Spinal cord (tissue), 10 donors: Measurements from ENCODE around the gene LTBP4. TPM values are rescaled to one million over a fixed set of nuclear protein-coding genes. Genes with fewer than 3 reads are reported as not detected.
"Not testable (repeated sequence)": the region's sequence is repeated elsewhere in the genome, so short reads cannot be mapped to it uniquely, and the experiment has no call there.

Source experiments
- DNase-seq, 6 donors: peaks; one replicate each; pipeline versions ENCODE4 v3.0.0 to v3.0.0-alpha.2; 2013 to 2015; ENCODE audit warnings: low spot score in 6 of 6, low read depth in 4 of 6
- H3K27ac ChIP-seq: one replicate; pipeline ENCODE4 v1.5.1; 2013; ENCODE audit warnings: low read depth, low read length, control low read depth
- H3K27me3 ChIP-seq: one replicate; pipeline ENCODE4 v1.6.1; 2013; ENCODE audit warnings: low read length; ENCODE audit not compliant: control insufficient read depth, insufficient read depth
- H3K36me3 ChIP-seq: one replicate; pipeline ENCODE4 v1.6.1; 2013; ENCODE audit warnings: low read length; ENCODE audit not compliant: control insufficient read depth, insufficient read depth
- H3K4me1 ChIP-seq: one replicate; pipeline ENCODE4 v1.6.1; 2013; ENCODE audit warnings: low read length; ENCODE audit not compliant: control insufficient read depth, insufficient read depth
- H3K4me3 ChIP-seq: one replicate; pipeline ENCODE4 v1.5.1; 2013; ENCODE audit warnings: low read depth, low read length, control low read depth
- H3K9me3 ChIP-seq: one replicate; pipeline ENCODE4 v1.6.1; 2013; ENCODE audit warnings: low read length; ENCODE audit not compliant: control insufficient read depth, insufficient read depth
- WGBS: methylation state at CpG from one replicate; pipeline ENCODE4 v1.1.5; 2013; ENCODE audit warnings: missing lambda C conversion rate; ENCODE audit not compliant: insufficient coverage; 5-methylcytosine and 5-hydroxymethylcytosine counted together
- polyA plus RNA-seq, 2 donors: library from polyadenylated mRNA; unstranded; fragments of 120-200 nt; gene quantifications; one replicate each; pipeline ENCODE4 v1.2.1, GENCODE V29; 2013; ENCODE audit not compliant: insufficient read length in 2 of 2
- total RNA-seq, 2 donors: library from RNA; depleted of rRNA in 1 of 2; stranded (reverse); fragments of 120-200 nt in 1 of 2; fragments of >200 nt in 1 of 2; gene quantifications; one replicate each; pipeline versions ENCODE4 v1.2.3 to v1.2.4, GENCODE V29; 2013 to 2014
- donor health status: healthy.

Gene LTBP4
- total and polyA plus RNA-seq, 4 donors: 57.5 to 141 (median 69.8) TPM

- Histone ChIP-seq H3K27me3 (no peaks in the 10 kb centered on the region), H3K4me3 (no peak overlapping the region), H3K4me1 (peaks cover 7% of the 10 kb centered on the region), H3K27ac (no peak overlapping the region), H3K9me3 (no peaks in the 10 kb centered on the region), H3K36me3 (no peaks in the 10 kb centered on the region)
- DNase-seq: no peak
- WGBS: no CpG with 5 or more reads among the region's 5 CpGs
These were observed 39.6 kb downstream of the LTBP4 start for GRCh38 chr19:40640744-40641143.

- no peaks in the 10 kb centered on the region for H3K36me3 ChIP-seq
- no peak overlapping the region for H3K4me3 ChIP-seq
- no peaks in the 10 kb centered on the region for H3K27me3 ChIP-seq
- DNase-seq: no peak
- peaks cover 11% of the 10 kb centered on the region for H3K4me1 ChIP-seq
- WGBS: 76% methylated on average over 3 of the region's 7 CpGs
- peak overlapping the region; percentile 52 for H3K27ac ChIP-seq
- H3K9me3 ChIP-seq: no peaks in the 10 kb centered on the region
These were observed 40.1 kb downstream of the LTBP4 start for GRCh38 chr19:40641281-40641680.

DNA sequence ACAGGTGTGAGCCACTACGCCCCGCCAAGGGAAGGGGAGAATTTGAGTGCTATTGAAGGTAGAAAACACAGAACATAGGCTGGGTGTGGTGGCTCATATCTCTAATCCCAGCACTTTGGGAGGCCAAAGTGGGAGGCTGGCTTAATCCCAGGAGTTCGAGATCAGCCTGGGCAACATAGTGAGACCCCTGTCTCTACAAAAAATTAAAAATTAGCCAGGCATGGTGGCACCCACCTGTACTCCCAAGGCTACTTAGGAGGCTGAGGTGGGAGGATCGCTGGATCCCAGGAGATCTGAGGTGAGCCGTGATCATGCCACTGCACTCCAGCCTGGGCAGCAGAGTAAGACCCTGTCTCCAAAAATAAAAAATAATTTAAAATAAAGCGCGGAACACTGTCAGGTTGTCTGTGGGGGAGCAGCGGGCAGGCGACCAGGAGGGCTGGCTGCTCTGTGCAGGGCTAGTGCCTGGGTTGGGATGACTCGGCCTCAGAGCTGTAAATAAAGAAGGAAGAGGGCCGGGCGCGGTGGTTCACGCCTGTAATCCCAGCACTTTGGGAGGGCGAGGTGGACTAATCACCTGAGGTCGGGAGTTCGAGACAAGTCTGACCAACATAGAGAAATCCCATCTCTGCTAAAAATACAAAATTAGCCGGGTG is 41.0 kb downstream of the LTBP4 start:
- WGBS: 98% methylated on average over 9 of the region's 18 CpGs
- H3K27ac ChIP-seq: no peak overlapping the region
- no peak for DNase-seq

GRCh38 chr19:40642757-40643305 is 41.7 kb downstream of the LTBP4 start:
- Histone ChIP-seq H3K27ac (no peak overlapping the region), H3K27me3 (no peaks in the 10 kb centered on the region), H3K4me3 (no peak overlapping the region), H3K4me1 (peaks cover 16% of the 10 kb centered on the region), H3K36me3 (no peaks in the 10 kb centered on the region), H3K9me3 (no peaks in the 10 kb centered on the region)
- no peak for DNase-seq
- 78% methylated on average over 3 of the region's 8 CpGs for WGBS

More for the DNA sequence above, 41.0 kb downstream of the LTBP4 start:
- H3K27me3 ChIP-seq: no peaks in the 10 kb centered on the region
- H3K4me1 ChIP-seq: peaks cover 16% of the 10 kb centered on the region
- no peak overlapping the region for H3K4me3 ChIP-seq
- no peaks in the 10 kb centered on the region for H3K9me3 ChIP-seq
- H3K36me3 ChIP-seq: no peaks in the 10 kb centered on the region

GRCh38 chr19:40646743-40647254 is 45.6 kb downstream of the LTBP4 start:
- Histone ChIP-seq H3K4me3 (no peak overlapping the region), H3K27ac (peak overlapping the region; percentile 67), H3K4me1 (peaks cover 16% of the 10 kb centered on the region), H3K27me3 (no peaks in the 10 kb centered on the region), H3K9me3 (no peaks in the 10 kb centered on the region), H3K36me3 (no peaks in the 10 kb centered on the region)
- no peak for DNase-seq
- WGBS: 100% methylated on average over 1 of the region's 5 CpGs

DNA sequence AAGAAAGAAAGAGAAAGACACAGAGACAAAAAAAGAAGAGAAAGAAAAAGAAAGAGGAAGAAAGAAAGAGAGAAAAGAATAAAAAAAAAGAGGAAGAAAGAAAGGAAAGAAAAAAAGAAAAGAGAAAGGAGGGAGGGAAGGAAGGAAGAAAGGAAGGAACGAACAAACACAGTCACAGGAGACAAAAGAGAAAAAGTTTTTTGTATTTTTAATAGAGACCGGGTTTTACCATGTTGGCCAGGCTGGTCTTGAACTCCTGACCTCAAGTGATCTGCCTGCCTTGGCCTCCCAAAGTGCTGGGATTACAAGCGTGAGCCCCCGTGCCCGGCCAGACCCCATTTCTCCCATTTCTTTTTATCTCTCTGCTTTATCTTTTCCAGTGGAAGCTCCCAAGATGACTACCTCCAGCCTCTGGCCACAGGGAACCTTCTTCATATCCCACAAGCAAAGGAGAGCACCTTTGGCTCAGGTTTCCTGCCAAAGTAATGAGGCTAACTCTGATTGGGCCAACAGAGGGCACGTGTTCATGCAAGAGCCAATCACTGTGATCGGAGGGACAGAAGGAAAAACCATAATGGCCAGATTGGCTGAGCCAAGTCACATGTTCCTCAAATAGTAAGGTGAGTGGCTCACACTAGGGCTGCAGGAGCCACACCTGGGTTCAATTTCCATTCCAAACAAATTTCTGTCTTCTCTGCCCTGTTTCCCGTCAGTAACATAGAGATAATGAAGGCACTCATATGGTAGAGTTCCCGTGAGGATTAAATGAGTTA is 48.9 kb downstream of the LTBP4 start:
- not testable (repeated sequence) for H3K27ac ChIP-seq

DNA sequence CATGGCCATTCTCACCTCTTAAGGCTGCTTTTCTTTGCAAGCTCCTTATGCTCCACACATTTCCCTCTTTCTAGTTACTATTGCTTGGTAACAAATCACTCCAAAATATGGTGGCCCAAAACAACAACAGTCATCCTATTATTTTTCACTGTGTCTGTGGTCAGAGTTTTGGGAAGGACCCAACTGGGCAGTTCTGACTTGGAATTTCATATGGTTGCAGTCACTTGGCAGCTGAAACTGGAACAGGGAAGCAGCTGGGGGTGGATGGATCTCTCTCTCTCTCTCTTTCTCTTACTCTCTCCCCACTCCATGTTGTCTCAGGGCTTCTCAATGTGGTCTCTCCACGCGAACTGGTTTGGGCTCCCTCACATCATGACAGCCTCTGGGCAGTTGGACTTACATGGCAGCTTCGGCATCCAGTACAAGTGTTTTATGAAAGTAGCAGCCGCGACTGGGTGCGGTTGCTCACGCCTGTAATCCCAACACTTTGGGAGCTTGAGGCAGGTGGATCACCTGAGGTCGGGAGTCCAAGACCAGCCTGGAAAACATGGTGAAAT is 49.7 kb downstream of the LTBP4 start:
- no peaks in the 10 kb centered on the region for H3K27me3 ChIP-seq
- H3K9me3 ChIP-seq: no peaks in the 10 kb centered on the region
- H3K27ac ChIP-seq: no peak overlapping the region
- WGBS: 90% methylated on average over 8 of the region's 8 CpGs
- H3K36me3 ChIP-seq: no peaks in the 10 kb centered on the region
- DNase-seq: no peak
- peaks cover 9% of the 10 kb centered on the region for H3K4me1 ChIP-seq
- no peak overlapping the region for H3K4me3 ChIP-seq

More for the DNA sequence above, 48.9 kb downstream of the LTBP4 start:
- H3K9me3 ChIP-seq, H3K4me3 ChIP-seq, H3K36me3 ChIP-seq, H3K27me3 ChIP-seq: not testable (repeated sequence)
- H3K4me1 ChIP-seq: peaks cover 14% of the 10 kb centered on the region
- DNase-seq: peak in 1 of 6 donors; percentile 21
- WGBS: 90% methylated on average over 6 of the region's 9 CpGs

DNA sequence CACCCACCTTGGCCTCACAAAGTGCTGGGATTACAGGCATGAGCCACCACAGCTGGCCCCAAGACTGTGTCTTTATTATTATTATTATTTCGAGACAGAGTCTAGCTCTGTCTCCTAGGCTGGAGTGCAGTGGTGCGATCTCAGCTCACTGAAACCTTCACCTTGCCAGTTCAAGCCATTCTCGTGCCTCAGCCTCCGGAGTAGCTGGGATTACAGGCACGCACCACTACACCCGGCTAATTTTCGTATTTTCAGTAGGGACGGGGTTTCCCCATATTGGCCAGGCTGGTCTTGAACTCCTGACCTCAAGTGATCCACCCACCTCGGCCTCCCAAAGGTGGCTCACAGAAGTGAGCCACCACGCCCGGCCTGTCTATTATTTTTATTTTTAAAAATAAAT is 51.1 kb downstream of the LTBP4 start:
- not testable (repeated sequence) for H3K4me1 ChIP-seq, H3K36me3 ChIP-seq, DNase-seq, H3K9me3 ChIP-seq, H3K27me3 ChIP-seq, H3K4me3 ChIP-seq, H3K27ac ChIP-seq
- 93% methylated on average over 7 of the region's 11 CpGs for WGBS

DNA sequence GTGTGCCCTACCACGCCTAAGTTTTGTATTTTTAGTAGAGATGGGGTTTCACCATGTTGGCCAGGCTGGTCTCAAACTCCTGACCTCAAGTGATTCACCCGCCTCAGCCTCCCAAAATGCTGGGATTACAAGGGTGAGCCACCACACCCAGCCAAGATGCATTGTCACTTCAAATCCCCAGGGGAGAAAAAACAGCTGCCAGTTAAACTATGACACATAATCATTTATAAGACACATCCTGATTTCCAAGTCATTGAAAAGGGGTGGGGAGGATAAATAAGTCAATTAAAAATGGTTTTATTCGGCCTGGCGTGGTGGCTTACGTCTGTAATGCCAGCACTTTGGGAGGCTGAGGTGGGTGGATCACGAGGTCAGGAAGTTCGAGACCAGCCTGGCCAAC is 54.5 kb downstream of the LTBP4 start:
- not testable (repeated sequence) for H3K27ac ChIP-seq, H3K4me3 ChIP-seq, H3K36me3 ChIP-seq, H3K9me3 ChIP-seq, H3K4me1 ChIP-seq, H3K27me3 ChIP-seq, DNase-seq
- 79% methylated on average over 4 of the region's 7 CpGs for WGBS
